ENCODE data around the gene SOX12. TPM values are rescaled to one million over a fixed set of nuclear protein-coding genes. Genes with fewer than 3 reads are reported as not detected.
"Not testable (repeated sequence)": the region's sequence is repeated elsewhere in the genome, so short reads cannot be mapped to it uniquely, and the experiment has no call there.

SOX12 gene
- polyA plus RNA-seq, 1 donor from 2014 or later: 1.9 TPM

DNA sequence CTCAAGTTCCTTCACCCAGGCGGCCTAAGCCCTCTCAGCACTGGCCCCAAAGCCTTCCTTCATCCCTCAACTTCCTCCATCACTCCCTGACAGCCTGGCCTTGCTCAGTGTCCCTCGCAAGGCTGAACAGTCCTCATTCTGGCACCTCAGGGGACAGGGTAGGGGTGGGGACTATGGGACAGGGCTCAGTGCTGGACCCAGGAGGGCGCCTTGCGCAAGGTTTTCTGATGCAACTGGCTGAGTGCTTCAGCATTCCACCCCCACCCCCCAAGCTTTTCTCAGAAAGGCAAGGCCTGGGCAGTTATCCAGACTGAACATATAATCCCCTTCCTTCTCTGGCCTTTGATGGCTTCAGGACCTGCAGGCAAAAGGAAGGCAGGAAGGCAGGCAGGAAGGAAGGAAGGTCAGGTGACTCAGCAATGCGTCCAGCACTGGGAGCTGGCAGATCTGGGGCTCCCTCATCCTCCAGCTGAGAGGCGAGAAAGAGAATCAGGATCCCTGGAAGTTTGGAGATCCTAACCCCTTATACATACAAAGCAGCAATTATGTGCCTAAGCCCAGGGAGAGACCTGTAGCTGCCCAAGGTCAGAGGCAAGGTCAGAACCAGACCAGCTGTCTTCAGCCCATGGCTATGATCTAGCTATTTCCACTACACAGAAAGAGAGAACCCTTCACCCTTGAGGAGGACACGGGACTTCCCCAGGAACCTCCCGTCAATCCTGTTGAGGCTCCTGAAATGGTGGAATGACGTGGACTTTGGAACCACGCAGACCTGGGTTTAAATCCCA, 46.6 kb downstream of the SOX12 start:
- Mint-ChIP-seq H3K9me3 (no peaks in the 10 kb centered on the region), H3K4me3 (no peak overlapping the region), H3K27me3 (peaks cover 2% of the 10 kb centered on the region), H3K4me1 (no peaks in the 10 kb centered on the region), H3K36me3 (peaks cover 2% of the 10 kb centered on the region), H3K27ac (no peak overlapping the region)

DNA sequence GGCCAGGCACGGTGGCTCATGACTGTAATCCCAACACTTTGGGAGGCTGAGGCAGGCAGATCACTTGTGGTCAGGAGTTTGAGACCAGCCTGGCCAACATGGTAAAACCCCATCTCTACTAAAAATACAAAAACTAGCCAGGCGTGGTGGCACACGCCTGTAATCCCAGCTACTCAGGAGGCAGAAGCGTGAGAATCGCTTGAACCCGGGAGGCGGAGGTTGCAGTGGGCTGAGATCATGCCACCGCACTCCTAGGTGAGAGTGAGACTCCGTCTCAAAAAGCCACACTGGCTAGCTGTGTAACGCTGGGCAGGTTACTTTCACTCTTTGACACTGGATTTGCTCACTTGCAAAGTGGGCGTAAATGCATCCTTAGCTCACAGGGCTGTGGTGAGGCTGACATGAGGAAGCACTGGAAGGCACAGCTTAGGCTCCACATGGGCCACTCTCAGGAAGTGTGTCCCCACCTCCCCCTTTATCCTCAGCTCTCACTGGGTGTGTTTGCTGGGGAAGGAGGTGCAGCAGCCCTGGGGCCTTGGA, 47.3 kb downstream of the SOX12 start:
- not testable (repeated sequence) for H3K27ac Mint-ChIP-seq, H3K9me3 Mint-ChIP-seq, H3K36me3 Mint-ChIP-seq, H3K4me1 Mint-ChIP-seq, H3K27me3 Mint-ChIP-seq, H3K4me3 Mint-ChIP-seq

DNA sequence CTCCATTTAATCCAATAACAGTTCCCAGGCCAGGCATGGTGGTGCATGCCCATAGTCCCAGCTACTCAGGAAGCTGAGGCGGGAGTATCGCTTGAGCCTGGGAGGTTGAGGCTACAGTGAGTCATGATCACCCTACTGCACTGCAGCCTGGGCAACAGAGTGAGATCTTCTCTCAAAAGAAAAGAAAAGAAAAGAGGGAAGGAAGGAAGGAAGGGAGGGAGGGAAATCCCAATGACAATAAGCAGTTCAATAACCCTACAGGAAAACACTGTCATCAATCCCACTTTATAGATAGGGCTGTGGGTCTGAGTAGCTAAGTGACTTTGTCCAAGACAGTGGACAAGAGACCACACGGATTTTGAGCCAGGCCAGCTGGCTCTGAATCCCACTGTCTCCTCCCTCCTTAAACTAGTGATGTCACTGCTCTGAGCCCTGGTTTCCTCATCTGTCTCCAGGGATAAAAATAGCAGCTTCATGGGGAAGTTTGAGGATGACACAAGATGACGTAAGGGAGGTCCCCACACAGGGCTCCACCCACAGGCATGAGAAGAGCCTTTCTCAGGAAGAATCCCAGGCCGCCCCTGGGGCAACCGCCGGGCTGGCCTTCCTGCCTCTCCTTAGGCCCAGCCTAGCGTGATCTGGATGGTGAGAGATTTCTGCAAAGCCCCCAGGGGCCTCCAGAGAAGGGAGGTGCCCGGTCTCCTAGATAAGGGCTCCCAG, 48.0 kb downstream of the SOX12 start:
- no peaks in the 10 kb centered on the region for H3K36me3 Mint-ChIP-seq
- peaks cover 0 to 2% (median 0%) of the 10 kb centered on the region in 3 donors for H3K4me1 Mint-ChIP-seq
- H3K4me3 Mint-ChIP-seq: no peak overlapping the region
- H3K27me3 Mint-ChIP-seq: peaks cover 2% of the 10 kb centered on the region
- no peaks in the 10 kb centered on the region for H3K9me3 Mint-ChIP-seq
- no peak overlapping the region for H3K27ac Mint-ChIP-seq

DNA sequence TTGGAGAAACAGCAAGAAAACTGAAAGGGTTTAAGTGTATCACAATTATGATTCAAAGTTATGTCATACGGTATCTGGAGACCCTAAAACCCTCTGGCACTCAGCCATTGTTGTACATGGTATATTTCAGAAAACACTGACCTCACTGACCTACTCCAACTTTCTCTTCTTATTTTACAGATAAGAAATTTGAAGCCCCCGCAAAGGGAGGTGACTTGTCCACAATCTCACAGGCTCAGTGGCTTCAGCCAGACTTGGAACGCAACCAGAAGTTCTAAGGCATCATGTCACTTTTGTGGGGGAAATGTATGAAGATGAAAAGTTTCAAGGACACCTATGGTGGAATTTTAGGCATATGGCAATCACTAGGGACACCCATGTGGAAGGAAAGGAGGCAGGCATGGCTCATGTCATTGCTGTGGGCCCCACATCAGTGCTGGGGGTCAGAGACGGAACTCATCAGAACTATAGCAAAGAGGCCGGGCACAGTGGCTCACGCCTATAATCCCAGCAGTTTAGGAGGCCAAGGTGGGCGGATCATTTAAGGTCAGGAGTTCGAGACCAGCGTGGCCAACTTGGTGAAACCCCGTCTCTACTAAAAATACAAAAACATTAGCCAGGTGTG, 50.0 kb downstream of the SOX12 start:
- no peaks in the 10 kb centered on the region for H3K9me3 Mint-ChIP-seq
- H3K36me3 Mint-ChIP-seq: no peaks in the 10 kb centered on the region
- no peak overlapping the region for H3K27ac Mint-ChIP-seq
- no peaks in the 10 kb centered on the region for H3K27me3 Mint-ChIP-seq
- peaks cover 0 to 2% (median 0%) of the 10 kb centered on the region in 3 donors for H3K4me1 Mint-ChIP-seq
- peak overlapping the region in 1 of 4 donors; percentile 9 for H3K4me3 Mint-ChIP-seq

DNA sequence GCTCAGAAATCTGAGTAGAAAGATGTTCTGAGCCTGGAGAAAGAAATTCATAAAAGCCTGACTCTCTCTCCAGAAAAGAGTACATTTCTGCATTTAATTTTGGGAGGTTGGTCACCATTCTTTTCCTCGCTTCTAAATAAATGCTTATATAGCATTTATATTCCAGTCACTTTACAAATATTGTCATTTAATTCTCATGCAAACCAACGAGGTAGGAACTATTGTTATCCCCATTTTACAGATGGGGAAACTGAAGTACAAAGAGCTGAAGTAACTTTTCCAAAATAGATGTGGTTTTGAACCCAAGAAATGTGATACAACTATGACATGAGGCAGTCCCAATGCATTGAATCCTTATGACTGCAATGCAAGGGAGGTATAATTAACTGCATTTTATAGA, 50.7 kb downstream of the SOX12 start:
- Mint-ChIP-seq H3K27me3 (no peaks in the 10 kb centered on the region), H3K9me3 (no peaks in the 10 kb centered on the region), H3K27ac (peak overlapping the region in 1 of 3 donors; percentile 57), H3K4me1 (peaks cover 0 to 2% (median 0%) of the 10 kb centered on the region in 3 donors), H3K4me3 (peak overlapping the region in 1 of 4 donors; percentile 48), H3K36me3 (no peaks in the 10 kb centered on the region)

DNA sequence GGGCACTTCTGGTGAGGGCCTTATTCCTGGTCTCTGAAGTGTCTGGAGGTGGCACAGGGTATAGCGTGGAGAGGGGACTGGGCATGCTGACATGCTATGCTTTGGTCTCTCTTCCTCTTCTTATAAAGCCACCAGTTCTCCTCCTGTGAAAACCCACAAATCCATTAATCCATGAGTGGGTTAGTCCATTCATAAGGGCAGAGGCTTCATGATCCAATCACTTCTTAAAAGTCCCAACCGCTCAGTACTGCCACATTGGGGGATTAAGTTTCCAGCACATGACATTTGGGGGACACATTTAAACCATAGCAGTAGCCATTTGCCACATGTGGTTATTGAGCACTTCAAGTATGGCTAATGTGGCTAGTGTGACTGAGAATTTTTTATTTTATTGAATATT, 51.4 kb downstream of the SOX12 start:
- Mint-ChIP-seq H3K4me1 (peaks cover 0 to 2% (median 0%) of the 10 kb centered on the region in 3 donors), H3K36me3 (no peaks in the 10 kb centered on the region), H3K9me3 (no peaks in the 10 kb centered on the region), H3K4me3 (peak overlapping the region in 1 of 4 donors; percentile 48), H3K27me3 (no peaks in the 10 kb centered on the region), H3K27ac (peak overlapping the region in 1 of 3 donors; percentile 57)

DNA sequence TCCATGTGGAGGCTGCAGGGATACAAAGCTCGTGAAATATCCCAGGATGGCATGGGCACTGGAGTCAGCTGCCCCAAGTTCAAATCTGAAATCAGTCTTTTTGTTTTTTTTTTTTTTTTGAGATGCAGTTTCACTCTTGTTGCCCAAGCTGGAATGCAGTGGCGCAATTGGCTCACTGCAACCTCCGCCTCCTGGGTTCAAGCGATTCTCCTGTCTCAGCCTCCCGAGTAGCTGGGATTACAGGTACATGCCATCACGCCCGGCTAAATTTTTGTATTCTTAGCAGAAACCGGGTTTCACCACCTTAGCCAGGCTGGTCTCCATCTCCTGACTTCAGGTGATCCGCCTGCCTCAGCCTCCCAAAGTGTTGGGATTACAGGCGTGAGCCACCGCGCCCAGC, 52.2 kb downstream of the SOX12 start:
- Mint-ChIP-seq H3K27ac (peak overlapping the region in 1 of 3 donors; percentile 12), H3K4me3 (peak overlapping the region in 1 of 4 donors; percentile 2)
- H3K4me1 Mint-ChIP-seq, H3K36me3 Mint-ChIP-seq, H3K9me3 Mint-ChIP-seq, H3K27me3 Mint-ChIP-seq: not testable (repeated sequence)

DNA sequence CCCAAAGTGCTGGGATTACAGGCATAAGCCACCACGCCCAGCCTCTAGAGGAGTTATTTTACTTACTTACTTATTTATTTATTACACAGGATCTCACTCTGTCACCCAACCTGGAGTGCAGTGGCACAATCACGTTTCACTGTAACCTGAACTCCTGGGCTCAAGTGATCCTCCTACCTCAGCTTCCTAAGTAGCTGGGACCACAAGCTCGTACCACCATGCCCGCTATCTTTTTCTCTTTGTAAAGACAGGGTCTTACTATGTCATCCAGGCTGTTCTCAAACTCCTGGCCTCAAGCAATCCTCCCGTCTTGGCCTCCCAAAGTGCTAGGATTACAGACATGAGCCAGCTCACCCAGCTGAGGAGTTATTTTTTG, 53.6 kb downstream of the SOX12 start:
- Mint-ChIP-seq H3K4me1 (peaks cover 5 to 14% (median 5%) of the 10 kb centered on the region in 3 donors), H3K27me3 (no peaks in the 10 kb centered on the region), H3K4me3 (peak overlapping the region in 3 of 4 donors; percentile 50 to 74 (median 63)), H3K36me3 (no peaks in the 10 kb centered on the region), H3K9me3 (no peaks in the 10 kb centered on the region), H3K27ac (no peak overlapping the region)

Other genes starting within 250 kb of the SOX12 start
- gene DEFB125, start 237.9 kb upstream of the SOX12 start, polyA plus RNA-seq: not detected
- gene DEFB126, start 183.0 kb upstream of the SOX12 start, polyA plus RNA-seq: not detected
- gene DEFB127, start 168.1 kb upstream of the SOX12 start, polyA plus RNA-seq: not detected
- gene DEFB128, start 135.8 kb upstream of the SOX12 start, polyA plus RNA-seq: not detected
- not detected for gene DEFB129, start 98.3 kb upstream of the SOX12 start, polyA plus RNA-seq
- not detected for gene DEFB132, start 67.8 kb upstream of the SOX12 start, polyA plus RNA-seq
- gene C20orf96, start 34.8 kb upstream of the SOX12 start, polyA plus RNA-seq: 1.1 TPM
- 16.7 TPM for gene ZCCHC3, start 28.0 kb upstream of the SOX12 start, polyA plus RNA-seq
- 6.2 TPM for gene NRSN2, start 21.6 kb downstream of the SOX12 start, polyA plus RNA-seq
- 20.1 TPM for gene TRIB3, start 55.2 kb downstream of the SOX12 start, polyA plus RNA-seq
- gene RBCK1, start 82.7 kb downstream of the SOX12 start, polyA plus RNA-seq: 107 TPM
- gene TBC1D20, start 137.0 kb downstream of the SOX12 start, polyA plus RNA-seq: 19.0 TPM
- 56.8 TPM for gene CSNK2A1, start 218.2 kb downstream of the SOX12 start, polyA plus RNA-seq

Measured in IgD-negative memory B cell (primary cell).